Activated T-cell treated with anti-CD3 and anti-CD28 coated beads for 24 hours (primary cell): Measurements from ENCODE around the gene AMBP.
"Not testable (repeated sequence)": the region's sequence is repeated elsewhere in the genome, so short reads cannot be mapped to it uniquely, and the experiment has no call there.

Experiments used
- DNase-seq: peaks from one replicate; pipeline ENCODE4 v3.0.0-alpha.2; 2020; ENCODE audit warnings: low read depth

AMBP gene

GRCh38 chr9:114091711-114092110 is 13.6 kb upstream of the AMBP start:
- no peak for DNase-seq

DNA sequence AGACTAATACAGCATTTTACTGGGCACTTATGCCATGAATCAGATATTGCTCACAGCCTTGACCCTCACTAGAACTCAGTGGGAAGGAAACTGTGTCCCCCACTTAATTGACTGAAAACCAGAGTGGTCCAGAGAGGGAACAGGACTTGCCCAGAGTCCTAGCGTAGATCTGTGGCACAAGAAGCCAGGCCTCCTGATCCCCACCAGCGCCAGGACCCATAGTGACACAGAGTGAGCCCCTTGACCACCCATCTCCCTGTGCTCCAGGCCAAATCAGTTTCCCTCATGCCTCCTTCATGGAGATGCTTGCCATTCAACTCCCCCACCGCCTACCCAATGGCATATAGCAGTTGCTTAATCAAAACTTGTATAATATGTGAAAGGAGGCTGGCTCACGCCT is 12.7 kb upstream of the AMBP start:
- DNase-seq, result no peak

DNA sequence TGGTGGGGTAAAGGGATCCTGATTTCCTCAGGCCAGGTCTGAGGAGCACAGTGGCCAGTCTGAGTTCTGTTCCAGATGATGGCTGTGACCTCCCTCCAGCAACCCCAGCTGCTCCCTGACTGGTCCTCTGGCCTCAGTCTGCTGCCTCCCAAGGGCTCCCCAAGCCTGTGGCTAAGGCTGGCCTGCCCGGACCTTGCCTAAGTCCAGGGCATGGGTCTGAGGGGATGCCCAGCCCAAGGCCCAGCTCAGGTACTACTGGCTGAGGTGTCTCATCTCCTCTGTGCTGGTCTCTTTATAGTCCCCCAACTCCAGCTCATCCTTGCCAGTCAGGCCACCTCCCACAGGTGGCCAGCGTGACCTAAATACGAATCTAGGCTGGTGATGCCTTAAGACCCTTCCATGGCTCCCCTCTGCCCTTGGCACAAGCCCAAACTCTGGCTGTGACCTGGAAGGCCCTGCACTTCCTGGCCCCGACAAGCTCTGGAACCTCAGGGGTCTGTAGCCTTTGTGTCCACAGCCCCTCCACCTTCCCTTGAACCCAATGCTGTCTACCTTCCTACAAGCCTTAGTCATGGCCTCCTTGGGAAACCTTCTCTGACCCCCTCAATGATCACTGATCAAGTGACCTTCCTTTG is 11.2 kb upstream of the AMBP start:
- no peak for DNase-seq

DNA sequence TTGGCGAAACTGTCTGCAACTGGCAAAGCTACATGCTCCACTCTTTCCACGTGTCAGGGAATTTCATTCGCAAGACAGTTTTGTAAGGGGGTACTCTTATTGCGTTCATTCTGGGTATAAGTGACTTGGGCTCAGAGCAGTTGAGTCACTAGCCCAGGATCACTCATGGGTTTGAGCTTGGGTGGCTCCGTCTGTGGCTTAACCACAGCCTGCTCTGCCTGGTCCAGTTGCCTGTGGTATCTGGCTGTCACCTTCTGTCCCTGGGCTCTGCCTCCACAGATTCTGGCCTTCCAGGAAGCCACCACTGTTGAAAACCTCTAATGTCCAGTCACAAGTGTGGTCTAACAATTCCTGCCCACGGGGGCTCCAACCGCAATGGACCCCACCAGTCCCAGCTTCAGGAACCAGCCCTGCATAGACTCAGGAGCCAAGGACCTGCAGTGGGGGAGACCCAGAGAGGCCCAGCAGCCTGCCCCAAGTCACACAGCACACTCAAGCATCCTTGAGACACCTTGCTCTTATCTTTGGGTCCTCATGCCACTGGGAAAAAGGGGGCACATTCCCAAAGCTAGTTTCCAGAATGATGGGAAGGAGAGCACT is 10.6 kb upstream of the AMBP start:
- no peak for DNase-seq

DNA sequence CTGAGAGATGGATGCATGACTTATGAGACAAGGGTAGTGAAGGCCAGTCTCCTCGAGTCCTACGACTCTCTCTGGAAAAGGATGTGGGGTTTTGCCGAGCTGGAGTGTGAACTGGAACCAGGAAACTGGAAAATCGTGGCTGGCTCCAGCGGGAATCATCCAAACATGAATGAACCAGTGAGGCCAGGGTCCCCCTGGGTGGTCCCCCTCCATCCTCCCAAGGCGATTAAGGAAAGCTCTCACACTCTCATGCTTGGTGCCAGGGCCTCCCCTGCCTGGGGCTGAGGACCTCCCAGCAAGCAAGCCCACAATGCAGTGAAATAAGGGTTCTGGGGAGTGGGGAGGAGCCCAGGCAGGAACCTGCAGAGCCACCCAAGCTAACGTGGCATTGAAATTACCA is 9.6 kb upstream of the AMBP start:
- no peak for DNase-seq

DNA sequence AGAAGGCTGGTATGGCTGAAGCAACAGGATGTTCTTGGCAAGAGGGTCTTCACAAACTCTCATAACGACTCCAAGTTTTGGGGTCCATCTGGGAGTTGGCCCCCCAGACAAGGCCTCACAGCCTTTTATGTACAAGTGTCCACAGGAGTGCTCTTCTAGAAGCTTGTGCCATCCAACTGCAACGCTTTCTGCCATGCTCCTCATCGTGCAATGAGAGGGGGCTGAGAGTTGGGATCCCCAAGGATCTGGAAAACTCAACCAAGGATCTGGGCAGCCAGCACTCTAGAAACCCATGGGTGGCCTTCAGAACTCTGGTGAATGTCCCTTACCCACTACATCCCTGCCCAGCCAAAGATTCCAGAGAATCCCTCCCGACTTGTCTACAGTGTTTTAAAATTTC is 8.5 kb upstream of the AMBP start:
- DNase-seq, result no peak

DNA sequence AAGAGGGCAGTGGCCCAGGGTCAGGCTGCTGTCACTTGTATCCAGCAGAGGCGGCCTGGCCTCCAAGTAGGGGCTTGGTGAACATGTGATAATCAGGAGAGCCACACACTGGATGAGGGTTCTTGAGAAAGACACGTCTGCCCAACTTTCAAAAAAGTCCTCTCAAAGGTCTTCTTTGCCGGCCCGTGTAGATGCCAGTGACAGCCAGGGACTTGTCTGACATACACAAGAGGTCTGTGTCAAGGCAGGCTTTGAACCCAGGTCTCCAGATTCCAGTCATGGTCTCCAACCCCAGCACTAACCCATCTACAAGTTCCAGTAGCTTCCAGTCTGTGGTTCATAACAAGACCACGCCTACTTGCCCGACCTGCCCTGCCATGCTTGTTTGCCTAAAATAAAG is 7.9 kb upstream of the AMBP start:
- DNase-seq, result no peak

DNA sequence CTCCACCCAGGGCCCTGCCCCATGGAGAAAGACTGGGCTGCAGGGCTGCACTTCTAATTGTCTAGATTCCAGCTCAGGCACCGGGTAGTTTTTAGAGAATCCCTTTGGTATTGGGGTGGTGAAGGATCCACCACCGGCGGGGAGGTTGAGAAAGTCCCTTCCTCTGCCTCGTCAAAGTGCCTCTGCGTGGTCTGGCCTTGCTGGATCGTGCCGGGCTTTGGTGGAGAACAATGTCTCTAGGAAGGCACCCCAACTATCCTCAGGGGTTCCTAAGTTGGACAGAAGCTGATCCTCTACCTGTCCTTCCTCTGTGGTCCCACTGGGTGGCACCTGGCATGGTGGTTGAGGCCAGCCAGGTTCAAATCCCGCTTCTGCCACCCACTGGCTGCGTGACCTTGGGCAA is 7.3 kb upstream of the AMBP start:
- no peak for DNase-seq

- no peak for DNase-seq
These were observed 6.4 kb upstream of the AMBP start for GRCh38 chr9:114084282-114085073.

DNA sequence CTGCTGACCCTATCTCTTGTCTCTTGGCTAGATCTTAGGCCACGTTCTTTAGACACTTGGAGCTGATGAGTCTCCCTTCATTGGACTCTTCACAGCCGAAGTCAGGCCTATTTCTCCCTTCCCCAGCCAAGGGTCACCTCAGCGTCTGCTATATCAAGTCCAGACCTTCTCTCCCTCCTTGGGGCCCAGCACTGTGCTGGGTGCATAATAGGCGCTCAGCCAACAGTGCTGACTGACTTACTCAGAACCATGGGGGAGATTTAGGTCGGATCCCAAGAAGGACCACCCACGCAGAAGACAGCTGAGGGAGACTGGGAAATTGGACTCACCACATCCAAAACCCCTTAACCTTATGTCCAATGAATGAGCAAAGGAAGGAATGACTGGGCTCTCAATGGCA is 5.6 kb upstream of the AMBP start:
- DNase-seq, result no peak

DNA sequence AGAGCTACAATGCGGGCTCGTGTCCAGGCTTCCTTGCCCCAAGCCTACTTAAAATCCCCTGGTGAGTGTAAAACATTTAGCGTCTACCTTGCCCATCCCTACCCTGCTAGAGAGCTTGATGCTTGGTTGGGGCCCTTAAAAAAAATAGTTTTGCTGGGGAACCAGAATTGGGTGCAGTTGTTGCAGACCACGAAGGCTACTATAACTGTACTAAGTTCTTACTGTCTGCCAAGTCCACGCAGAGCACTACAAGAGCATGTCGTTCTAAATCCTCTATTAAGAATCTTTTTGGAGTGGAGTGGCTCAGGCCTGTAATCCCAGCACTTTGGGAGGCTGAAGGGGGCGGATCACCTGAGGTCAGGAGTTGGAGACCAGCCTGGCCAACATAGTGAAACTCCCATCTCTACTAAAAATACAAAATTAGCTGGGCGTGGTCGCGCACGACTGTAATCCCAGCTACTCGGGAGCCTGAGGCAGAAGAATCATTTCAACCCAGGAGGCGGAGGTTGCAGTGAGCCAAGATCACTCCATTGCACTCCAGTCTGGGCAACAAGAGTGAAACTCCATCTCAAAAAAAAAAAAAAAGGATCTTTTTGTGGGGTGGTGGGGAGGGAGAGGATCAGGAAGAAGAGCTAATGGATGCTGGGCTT is 4.8 kb upstream of the AMBP start:
- DNase-seq, result not testable (repeated sequence)

GRCh38 chr9:114082017-114082762 is 4.1 kb upstream of the AMBP start:
- DNase-seq, result peak; percentile 74

DNA sequence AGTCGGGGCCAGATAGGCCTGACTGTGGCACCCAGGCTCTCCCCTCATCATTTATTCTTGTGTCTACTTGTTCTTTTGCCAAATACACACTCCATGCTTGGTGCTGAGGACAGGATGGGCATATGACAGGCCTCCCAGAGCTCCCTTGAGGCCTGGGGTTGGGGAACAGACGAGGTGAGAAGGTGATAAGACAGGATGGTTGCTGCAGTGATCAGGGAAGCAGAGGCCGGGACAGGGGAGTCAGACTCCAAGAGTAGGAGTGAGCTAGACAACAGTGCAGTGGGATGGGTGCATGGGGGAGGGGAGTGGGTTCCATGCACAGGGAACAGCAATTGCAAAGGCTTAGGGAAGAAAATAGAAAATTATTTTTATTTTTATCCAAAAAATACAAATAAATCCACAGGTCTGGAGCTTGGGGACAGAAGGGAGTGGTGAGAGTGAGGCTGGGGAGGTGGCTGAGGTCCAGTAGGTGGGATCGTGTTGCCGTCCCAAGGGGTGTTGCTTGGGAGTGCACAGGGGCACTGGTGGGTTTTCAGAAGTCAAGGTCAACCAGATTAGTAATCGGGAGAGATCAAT is 3.4 kb upstream of the AMBP start:
- DNase-seq, result no peak

DNA sequence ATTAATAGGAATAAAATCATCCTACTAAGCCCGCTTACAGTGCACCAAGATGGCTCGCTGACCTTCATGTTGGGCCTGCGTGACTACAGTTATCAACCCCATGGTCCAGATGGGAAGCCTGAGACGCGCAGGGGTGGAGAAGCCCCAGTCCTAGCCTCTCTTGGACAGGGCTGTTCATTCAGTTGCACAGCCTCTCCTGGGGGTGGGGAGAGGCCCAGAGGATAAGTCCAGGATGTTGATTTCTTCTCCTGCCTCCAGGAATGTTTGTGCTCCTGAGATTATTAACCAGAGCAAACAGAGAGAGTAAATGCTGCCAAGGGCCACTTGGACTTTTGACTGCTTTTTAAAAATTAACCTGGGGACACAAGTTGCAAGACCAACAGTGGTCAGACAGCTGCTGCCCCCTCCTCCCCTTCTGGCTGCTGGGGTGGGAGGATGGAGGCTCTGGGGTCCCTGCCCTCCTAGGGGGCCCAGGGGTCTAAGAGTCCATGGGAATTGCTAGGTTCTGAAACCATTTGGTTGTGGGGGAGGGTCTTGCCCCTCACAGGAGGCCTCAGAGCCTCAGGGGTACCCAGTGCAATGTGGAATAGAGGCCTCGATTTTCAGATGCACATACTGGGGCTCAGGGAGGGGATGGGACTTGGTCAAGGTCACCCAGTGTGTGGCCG is 2.8 kb upstream of the AMBP start:
- DNase-seq, result no peak

- no peak for DNase-seq
These were observed 2.2 kb upstream of the AMBP start for GRCh38 chr9:114080195-114080772.

GRCh38 chr9:114078781-114079156 is 669 bp upstream of the AMBP start:
- no peak for DNase-seq

GRCh38 chr9:114077162-114077837 is 800 bp downstream of the AMBP start:
- DNase-seq, result no peak

- DNase-seq, result no peak
These were observed 1.6 kb downstream of the AMBP start for GRCh38 chr9:114076237-114077161.

DNA sequence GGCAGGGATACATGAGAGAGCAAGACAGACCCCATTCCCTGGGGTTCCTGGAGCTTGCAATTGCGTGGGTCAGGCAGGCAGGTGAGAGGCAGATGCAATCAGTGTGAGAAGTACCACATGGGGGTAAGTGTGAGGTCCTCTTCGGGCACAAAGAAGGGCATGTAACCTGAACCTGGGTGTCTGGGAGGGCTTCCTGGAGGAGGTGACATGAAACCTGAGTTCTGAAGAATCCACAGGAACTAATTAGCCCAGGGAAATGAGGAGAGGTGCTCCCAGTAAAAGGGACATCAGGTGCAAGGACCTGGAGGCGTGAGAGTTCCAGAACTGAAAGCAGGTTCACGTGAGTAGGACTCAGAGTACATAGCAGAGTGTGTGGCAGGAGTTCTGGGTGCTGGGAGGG is 2.5 kb downstream of the AMBP start:
- DNase-seq, result no peak
